GM12892 (cell line): ENCODE data around the gene CMIP.

Experiments used
- POLR2A ChIP-seq: IDR thresholded peaks from 2 replicates; pipeline ENCODE4 v1.6.1; 2011; ENCODE audit warnings: low read depth, low read length, control low read depth
- POLR2AphosphoS5 ChIP-seq: IDR thresholded peaks from 2 replicates; pipeline ENCODE4 v1.6.1; 2011; ENCODE audit warnings: low read depth, low read length, control low read depth
- TAF1 ChIP-seq: IDR thresholded peaks from 2 replicates; pipeline ENCODE4 v1.6.1; 2011; ENCODE audit warnings: low read depth, mild to moderate bottlenecking, control low read depth, low read length, borderline replicate concordance

DNA sequence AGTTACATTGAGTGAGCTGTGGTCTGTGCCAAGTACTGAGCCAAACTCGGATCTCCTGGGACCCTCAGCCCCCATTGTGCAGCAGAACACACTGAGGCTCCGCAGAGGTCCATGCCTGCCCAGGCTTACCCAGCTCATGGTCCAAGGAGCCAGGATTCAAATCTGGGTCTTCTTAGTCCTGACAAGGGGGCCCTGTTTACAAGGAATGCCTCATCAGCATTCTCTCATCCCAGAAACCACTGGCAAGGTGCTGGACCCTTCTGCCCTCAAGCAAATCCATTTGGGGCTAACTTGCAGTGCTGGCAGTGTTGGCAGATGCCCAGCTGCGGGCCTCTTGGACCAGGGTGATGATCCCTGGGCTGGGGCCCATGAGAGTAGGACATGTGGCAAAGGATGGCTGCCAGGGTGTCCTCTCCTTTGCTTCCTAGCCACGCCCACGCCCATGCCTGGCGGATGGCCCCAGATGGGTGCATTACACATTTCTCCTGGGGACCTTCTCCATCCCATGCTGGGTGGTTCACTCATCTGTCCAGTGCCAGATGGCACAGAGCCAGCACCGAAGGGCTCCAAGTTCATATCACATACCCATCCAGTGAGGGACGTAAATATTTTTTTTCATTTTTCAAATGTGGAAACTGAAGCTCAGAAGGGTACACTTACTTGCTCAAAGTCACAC, 117.7 kb downstream of the CMIP start:
- TF ChIP-seq POLR2A, result no peak
- no peak for TF ChIP-seq POLR2AphosphoS5
- TF ChIP-seq TAF1, result no peak
